HEK293T (cell line): Measurements from ENCODE around the gene FZD4.

Experiments
- BHLHE40 ChIP-seq: fragments of 450-650 bp; IDR thresholded peaks from 2 replicates; pipeline ENCODE4 v1.6.1; 2016; ENCODE audit warnings: mild to moderate bottlenecking, moderate library complexity, borderline replicate concordance
- ELF4 ChIP-seq: fragments of 450-650 bp; IDR thresholded peaks from 2 replicates; pipeline ENCODE4 v1.6.1; 2017; ENCODE audit warnings: antibody characterized with exemption
- FOXA1 ChIP-seq: fragments of 450-650 bp; IDR thresholded peaks from 2 replicates; pipeline ENCODE4 v1.6.1; 2016; ENCODE audit warnings: mild to moderate bottlenecking
- FOXM1 ChIP-seq: fragments of 450-650 bp; IDR thresholded peaks from 2 replicates; pipeline ENCODE4 v1.6.1; 2017; ENCODE audit warnings: mild to moderate bottlenecking, borderline replicate concordance
- HDGF ChIP-seq: fragments of 450-650 bp; IDR thresholded peaks from 2 replicates; pipeline ENCODE4 v1.6.1; 2017; ENCODE audit warnings: antibody characterized with exemption, borderline replicate concordance
- L3MBTL2 ChIP-seq: fragments of 450-650 bp; conservative IDR thresholded peaks from 2 replicates; pipeline ENCODE4 v1.6.1; 2016; ENCODE audit warnings: mild to moderate bottlenecking
- LEF1 ChIP-seq: fragments of 450-650 bp; IDR thresholded peaks from 2 replicates; pipeline ENCODE4 v1.6.1; 2017; ENCODE audit warnings: mild to moderate bottlenecking, borderline replicate concordance
- NFRKB ChIP-seq: fragments of 450-650 bp; IDR thresholded peaks from 2 replicates; pipeline ENCODE4 v1.6.1; 2016; ENCODE audit warnings: mild to moderate bottlenecking, moderate library complexity
- SP1 ChIP-seq: fragments of 450-650 bp; IDR thresholded peaks from 2 replicates; pipeline ENCODE4 v1.6.1; 2017
- SUZ12 ChIP-seq: fragments of 450-650 bp; IDR thresholded peaks from 2 replicates; pipeline ENCODE4 v1.6.1; 2016; ENCODE audit warnings: mild to moderate bottlenecking
- TARDBP ChIP-seq: fragments of 450-650 bp; IDR thresholded peaks from 2 replicates; pipeline ENCODE4 v1.6.1; 2016
- ZNF384 ChIP-seq: fragments of 450-650 bp; IDR thresholded peaks from 2 replicates; pipeline ENCODE4 v1.6.1; 2016
- TF ChIP-seq, protein P1 (sequence below): fragments of 450-650 bp; IDR thresholded peaks from 2 replicates; pipeline ENCODE4 v1.6.1; 2016

DNA sequence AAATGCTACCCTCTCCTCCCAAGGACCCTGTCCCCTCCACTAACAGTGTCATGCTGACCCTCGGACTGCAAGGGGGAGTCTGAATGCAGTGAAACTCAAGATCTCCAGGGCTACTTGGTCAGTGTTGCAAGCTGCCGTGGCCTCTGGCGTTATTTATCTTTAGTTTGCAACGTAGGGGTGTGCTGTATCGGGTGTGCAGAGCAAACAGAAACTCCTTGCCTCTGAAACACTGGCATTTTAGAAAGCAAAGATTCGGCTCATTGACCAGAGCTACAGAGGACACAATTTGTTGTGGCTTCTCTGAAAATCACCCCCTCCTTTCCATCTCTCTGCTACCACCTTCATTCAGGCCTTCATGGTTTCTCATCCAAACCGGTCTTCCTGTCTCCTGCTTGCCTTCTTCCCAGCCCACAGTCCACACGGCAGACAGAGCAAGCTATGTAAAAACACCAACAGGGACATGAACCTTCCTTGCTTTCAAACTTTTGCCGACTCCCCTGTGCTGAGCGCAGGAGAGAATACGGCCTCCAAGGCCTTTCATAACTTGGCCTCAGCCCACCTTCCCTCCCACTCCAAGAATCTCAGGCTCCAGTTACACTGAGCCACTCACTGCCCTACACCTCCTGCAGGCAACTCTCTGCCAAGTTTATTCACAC, 14.9 kb downstream of the FZD4 start:
- TF ChIP-seq HDGF (no peak), SUZ12 (no peak), LEF1 (no peak), FOXM1 (no peak), BHLHE40 (no peak), TARDBP (no peak), ZNF384 (no peak), SP1 (no peak), ELF4 (no peak), NFRKB (no peak), L3MBTL2 (no peak), FOXA1 (no peak)
- TF ChIP-seq, protein P1, sequence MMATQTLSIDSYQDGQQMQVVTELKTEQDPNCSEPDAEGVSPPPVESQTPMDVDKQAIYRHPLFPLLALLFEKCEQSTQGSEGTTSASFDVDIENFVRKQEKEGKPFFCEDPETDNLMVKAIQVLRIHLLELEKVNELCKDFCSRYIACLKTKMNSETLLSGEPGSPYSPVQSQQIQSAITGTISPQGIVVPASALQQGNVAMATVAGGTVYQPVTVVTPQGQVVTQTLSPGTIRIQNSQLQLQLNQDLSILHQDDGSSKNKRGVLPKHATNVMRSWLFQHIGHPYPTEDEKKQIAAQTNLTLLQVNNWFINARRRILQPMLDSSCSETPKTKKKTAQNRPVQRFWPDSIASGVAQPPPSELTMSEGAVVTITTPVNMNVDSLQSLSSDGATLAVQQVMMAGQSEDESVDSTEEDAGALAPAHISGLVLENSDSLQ, result no peak
